HG03045 (cell line): ENCODE results near the gene THAP7.

ENCODE experiments used
- ATAC-seq: cut with Tn5 transposase; IDR thresholded peaks from one replicate; pipeline ENCODE4 v1.9.1; 2021; ENCODE audit warnings: mild to moderate bottlenecking, moderate library complexity; ENCODE audit not compliant: unreplicated experiment

THAP7 gene

DNA sequence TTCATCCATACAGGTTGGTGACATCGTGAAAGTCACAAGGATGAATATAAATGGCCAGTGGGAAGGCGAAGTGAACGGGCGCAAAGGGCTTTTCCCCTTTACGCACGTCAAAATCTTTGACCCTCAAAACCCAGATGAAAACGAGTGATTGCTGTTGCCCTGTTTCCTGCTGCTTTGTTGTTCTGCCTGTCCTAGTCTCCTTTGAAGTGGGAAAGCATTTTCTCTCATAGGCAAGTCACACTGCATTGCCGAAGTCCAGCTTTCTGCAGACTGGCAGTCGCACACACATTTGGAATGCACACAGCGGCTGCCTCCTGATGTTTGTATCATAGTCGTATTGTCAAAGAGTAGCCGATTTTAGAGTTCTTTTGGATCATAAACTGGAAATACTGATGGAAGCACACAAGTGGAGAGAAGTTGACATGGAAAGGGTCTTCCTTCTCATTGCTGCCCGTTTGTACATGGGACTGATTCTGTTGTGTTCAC is 52.2 kb downstream of the THAP7 start:
- no peak for ATAC-seq
